Measurements from ENCODE around the gene ACTL6A.

Gene ACTL6A

DNA sequence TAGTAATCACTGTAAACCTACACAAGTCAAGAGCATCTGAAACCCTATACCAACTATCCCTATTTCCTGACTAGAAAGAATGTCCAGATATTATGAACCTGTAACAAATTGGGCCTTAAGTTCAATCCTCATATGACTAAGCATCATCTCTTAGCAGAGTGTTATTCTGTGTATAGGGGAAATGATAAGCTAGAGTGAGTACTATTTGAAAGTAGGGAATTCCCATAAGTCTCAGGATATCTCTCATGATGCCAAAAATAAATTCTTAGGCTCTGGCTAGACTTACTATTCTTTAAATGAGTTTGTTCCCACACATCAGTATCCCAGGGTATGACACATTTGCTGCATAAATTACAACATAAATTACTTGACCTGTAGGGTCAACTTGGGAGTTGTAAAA, 26.4 kb downstream of the ACTL6A start:
- TF ChIP-seq, protein P1, sequence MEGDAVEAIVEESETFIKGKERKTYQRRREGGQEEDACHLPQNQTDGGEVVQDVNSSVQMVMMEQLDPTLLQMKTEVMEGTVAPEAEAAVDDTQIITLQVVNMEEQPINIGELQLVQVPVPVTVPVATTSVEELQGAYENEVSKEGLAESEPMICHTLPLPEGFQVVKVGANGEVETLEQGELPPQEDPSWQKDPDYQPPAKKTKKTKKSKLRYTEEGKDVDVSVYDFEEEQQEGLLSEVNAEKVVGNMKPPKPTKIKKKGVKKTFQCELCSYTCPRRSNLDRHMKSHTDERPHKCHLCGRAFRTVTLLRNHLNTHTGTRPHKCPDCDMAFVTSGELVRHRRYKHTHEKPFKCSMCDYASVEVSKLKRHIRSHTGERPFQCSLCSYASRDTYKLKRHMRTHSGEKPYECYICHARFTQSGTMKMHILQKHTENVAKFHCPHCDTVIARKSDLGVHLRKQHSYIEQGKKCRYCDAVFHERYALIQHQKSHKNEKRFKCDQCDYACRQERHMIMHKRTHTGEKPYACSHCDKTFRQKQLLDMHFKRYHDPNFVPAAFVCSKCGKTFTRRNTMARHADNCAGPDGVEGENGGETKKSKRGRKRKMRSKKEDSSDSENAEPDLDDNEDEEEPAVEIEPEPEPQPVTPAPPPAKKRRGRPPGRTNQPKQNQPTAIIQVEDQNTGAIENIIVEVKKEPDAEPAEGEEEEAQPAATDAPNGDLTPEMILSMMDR (IDR thresholded peaks at IDR 0.05; ENCODE audit: low read length, missing control alignments), result no peak
- peak; percentile 61 for DNase-seq (ENCODE audit: low read depth)
- H3K4me3 ChIP-seq (replicated peaks; ENCODE audit: low read depth, low read length), result no peak overlapping the region

DNA sequence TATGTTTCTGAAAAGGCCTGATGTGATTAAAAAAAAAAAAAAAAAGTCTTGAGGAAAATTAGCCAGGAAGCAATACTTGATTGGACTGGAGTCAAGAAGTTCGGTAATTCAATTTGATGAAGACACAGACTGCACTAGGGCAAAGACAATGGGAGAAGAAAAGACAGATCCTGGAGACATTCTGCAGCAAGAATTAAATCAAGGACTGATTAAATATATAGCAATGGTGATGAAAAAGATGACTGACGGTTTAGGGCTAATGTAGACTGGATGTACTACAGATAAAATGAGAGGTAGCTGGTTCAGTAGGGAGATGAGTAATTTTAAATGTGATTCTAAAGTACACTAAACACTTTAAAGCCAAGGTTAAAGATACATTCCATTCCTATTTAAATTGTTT, 27.9 kb downstream of the ACTL6A start:
- no peak overlapping the region for H3K4me3 ChIP-seq (replicated peaks; ENCODE audit: low read depth, low read length)
- DNase-seq (ENCODE audit: low read depth), result no peak
- TF ChIP-seq, protein P1 (IDR thresholded peaks at IDR 0.05; ENCODE audit: low read length, missing control alignments), result no peak

DNA sequence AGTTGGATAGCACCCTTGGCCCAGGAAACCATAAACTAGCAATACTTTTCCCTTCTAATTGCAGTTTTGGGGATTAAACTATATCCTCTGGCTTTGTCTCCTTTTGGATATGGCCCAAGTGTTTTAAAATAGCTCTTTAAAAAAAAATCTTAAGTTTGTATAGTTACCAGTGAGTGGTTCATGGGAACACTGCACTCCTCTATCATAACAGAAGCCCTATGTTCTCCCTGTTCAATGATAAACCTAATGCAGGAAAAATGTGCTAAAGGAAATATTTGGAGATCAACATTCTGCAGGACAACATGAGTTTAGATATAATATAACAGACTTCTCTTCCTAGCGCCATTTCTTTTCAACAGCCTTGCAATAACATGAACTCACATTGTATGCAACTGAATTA, 28.6 kb downstream of the ACTL6A start:
- no peak overlapping the region for H3K4me3 ChIP-seq (replicated peaks; ENCODE audit: low read depth, low read length)
- TF ChIP-seq, protein P1 (IDR thresholded peaks at IDR 0.05; ENCODE audit: low read length, missing control alignments), result no peak
- peak; percentile 25 for DNase-seq (ENCODE audit: low read depth)

DNA sequence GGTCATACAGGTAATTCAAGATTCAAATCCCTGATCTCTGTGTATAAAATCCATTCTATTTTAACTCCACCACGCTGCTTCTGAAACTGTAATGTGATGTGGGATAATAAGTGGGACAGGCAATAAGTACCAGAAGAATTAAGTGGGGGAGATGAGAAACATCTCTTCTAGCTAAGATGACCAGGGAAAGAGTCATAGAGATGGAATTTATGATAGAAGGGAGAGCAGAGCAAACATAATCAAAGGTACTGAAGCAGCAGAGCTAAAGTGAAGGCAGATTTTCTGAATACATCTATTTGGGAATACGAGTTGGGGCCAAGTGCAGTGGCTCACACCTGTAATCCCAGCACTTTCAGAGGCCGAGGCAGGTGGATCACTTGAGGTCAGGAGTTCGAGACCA, 36.8 kb downstream of the ACTL6A start:
- TF ChIP-seq, protein P1 (IDR thresholded peaks at IDR 0.05; ENCODE audit: low read length, missing control alignments), result no peak
- DNase-seq (ENCODE audit: low read depth), result no peak
- H3K4me3 ChIP-seq (replicated peaks; ENCODE audit: low read depth, low read length), result no peak overlapping the region

DNA sequence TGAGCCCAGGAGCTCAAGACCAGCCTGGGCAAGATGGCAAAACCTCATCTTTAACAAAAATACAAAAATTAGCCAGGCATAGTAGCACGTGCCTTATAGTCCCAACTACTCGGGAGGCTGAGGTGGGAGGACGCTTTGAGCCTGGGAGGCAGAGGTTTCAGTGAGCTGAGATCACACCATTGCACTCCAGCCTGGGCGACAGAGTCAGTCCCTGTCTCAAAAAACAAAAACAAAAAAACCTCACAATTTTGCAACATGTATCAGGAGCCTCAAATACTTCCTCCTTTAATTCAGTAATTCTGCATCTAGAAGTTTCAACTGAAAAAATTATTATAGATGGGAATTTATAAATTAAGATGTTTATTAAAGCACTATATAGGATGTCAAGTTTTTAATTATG, 40.6 kb downstream of the ACTL6A start:
- TF ChIP-seq, protein P1 (IDR thresholded peaks at IDR 0.05; ENCODE audit: low read length, missing control alignments), result no peak
- H3K4me3 ChIP-seq (replicated peaks; ENCODE audit: low read depth, low read length), result peak overlapping the region; percentile 100
- DNase-seq (ENCODE audit: low read depth), result no peak

DNA sequence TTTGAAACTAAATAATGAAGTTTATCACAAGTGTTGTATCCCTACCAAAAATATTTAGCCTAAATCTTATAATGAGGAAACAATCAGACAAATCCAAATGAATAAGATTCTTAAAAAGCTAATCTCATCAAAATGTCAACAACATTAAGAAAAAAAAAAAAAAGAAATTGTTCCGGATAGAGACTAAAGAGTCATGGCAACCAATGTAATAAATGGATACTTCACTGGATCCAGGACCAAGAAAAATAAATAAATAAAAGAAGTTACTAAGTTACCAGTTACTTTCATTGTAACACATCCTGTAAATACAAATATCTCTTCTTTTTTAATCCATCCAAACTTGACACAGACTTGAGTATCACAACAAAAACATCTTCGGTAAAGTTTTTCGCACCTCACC, 41.1 kb downstream of the ACTL6A start:
- H3K4me3 ChIP-seq (replicated peaks; ENCODE audit: low read depth, low read length), result peak overlapping the region; percentile 100
- no peak for DNase-seq (ENCODE audit: low read depth)
- TF ChIP-seq, protein P1 (IDR thresholded peaks at IDR 0.05; ENCODE audit: low read length, missing control alignments), result no peak

DNA sequence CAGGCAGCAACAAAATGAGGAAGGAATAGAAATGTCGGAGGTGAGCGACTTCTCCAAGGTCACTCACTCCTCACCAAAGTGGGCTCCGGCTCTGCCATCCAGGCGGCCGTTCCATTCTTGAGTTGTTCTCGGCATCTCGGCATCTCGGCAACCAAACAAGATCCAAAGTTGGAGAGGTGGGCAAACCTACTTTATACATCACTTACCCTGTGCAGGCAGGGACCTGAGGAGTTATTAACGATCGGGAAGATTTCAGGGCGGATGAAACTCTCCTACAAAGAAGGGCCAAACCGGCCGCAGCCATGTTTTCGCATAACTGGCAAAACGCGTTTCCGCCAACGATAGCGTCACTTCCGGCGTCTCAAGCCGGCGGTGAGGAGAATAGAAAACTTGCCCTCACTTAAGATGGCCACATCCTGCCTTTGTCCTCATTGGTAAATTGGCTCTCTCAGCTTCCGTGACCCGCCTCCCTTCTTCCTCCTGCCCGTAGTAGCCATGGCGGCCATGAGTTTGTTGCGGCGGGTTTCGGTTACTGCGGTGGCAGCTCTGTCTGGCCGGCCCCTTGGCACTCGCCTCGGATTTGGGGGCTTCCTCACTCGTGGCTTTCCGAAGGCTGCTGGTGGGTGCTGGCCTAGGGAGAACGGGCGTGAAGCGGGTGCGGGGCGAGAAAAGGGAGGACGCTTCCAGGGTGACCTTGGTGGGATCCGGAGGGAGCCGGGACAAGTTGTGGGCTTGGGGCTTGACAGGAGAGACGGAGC, 41.8 kb downstream of the ACTL6A start, which contains the start of the genes MRPL47 and NDUFB5:
Gene MRPL47, minus strand, starts transcription at position 318 of the 758 bp plus-strand sequence. Its CDS starts 14 bp downstream, at position 304.
Gene NDUFB5, plus strand, starts transcription at position 474 of the 758 bp plus-strand sequence. Its CDS starts 22 bp downstream, at position 496.
- peak within 1 kb of the TSS; percentile 100 for H3K4me3 ChIP-seq (replicated peaks; ENCODE audit: low read depth, low read length)
- TF ChIP-seq, protein P1 (IDR thresholded peaks at IDR 0.05; ENCODE audit: low read length, missing control alignments), result no peak
- peak; percentile 98 for DNase-seq (ENCODE audit: low read depth)

Data from fibroblast of pulmonary artery (primary cell).